RKO (cell line): ENCODE results near the gene SIGLEC1.

Experiments used
- DNase-seq: peaks from one replicate; pipeline ENCODE4 v3.0.0-alpha.2; 2016; ENCODE audit warnings: low spot score

The SIGLEC1 gene

GRCh38 chr20:3712279-3712873 lies at the start of gene SIGLEC1:
TSS of gene SIGLEC1 (minus strand) at chr20:3712600. CDS start at chr20:3707128, 5,472 bp downstream.
- no peak for DNase-seq

GRCh38 chr20:3760655-3761348 lies 48.4 kb upstream of the SIGLEC1 start:
- DNase-seq = no peak

DNA sequence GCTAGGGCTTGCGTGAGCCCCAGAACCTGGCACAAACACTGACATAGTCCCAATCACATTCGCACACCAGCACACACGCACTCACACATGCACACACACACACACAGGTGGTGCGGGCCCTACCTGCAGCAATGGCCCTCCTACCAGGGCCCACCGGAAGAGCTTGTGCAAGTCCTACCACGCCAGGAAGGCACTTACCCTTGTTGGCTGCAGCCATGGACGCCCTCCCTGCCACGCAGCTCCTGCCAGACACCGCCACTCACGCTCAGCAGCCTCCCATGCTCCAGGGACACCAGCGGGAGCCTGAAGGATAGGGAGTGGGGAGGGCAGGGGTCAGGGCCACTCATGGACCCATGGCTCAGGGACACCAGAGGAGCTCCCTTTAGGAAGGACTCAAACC lies 47.5 kb upstream of the SIGLEC1 start:
- DNase-seq = no peak

DNA sequence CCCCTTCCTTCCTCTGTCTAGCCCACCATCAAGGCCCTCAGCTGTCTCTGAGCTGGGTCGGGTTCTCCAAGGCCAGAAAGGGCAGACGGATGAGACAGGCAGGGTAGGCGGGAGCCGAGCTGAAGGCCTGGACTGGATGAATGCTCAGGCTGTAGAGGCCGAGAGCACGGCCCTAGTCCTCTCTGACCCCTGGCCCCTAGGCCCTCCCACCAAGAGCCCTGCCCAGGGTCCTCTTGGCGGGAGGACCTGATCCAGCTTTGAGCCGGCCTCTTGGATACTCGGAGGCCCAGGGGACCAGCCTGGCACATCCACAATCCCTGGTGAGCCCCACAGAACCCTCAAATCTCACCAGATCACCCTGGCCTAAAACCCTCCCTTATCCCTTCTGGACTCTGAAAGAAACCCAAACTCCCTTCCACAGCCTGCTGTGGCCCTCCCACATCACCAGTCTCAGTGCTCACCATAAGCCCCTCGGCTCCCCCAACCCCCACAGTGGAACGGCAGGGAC lies 47.0 kb upstream of the SIGLEC1 start:
- DNase-seq = no peak

DNA sequence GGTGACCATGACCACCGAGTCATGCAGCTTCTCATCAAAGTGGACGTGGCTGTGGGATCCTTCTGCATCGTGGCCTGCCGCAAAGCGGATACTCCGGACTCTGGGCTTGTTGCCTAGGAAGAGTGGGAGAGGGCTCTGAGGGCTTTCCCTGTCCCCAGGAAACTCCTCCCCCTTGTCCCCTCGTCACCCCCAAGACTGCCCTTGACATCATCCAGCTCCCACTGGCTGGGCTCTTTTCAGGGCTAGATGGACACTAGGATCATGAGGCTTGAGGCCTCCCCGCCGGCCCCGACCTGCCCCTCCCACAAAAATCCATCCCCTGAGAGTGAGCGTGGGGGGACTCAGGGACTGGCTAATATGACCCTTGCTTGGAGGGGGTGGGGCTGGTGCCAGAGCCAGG lies 46.2 kb upstream of the SIGLEC1 start:
- no peak for DNase-seq

DNA sequence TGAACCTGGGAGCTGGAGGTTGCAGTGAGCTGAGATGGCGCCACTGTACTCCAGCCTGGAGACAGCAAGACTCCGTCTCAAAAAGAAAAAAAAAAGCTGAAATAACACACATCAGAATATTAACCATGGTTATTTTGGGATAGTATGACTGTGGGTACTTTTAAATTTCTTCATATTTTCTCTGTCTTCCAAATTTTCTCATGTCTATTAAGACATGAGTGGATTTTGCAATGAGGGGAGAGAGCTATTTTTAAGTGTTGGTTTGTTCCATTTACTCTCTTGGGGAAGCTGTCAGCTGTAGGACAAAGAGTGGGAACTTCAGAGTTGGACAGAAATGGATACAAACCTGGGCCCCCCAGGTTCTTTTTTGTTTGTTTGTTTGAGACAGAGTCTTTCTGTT lies 44.9 kb upstream of the SIGLEC1 start:
- DNase-seq = no peak

GRCh38 chr20:3755814-3756480 lies 43.5 kb upstream of the SIGLEC1 start:
- DNase-seq = no peak

DNA sequence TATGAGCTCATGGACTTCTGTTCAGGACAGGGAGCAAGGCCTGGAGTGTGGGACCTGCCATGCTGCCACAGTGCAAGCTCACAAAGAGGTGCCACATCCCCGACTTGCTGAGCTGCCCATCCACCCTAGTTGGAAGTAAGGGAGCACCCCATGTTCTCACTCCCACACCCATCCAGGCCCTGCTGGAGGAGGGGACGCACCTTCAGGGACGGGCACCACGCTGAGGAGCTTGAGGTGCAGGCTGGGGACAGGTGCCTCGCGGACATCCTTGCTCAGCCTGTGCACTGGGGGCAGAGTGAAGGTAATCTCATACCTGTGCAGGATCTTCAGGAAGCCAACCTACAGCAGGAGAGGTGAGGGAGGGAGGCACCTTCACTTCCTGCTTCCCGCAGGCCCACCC lies 42.9 kb upstream of the SIGLEC1 start:
- DNase-seq = no peak

GRCh38 chr20:3754276-3754630 lies 41.9 kb upstream of the SIGLEC1 start:
- no peak for DNase-seq

DNA sequence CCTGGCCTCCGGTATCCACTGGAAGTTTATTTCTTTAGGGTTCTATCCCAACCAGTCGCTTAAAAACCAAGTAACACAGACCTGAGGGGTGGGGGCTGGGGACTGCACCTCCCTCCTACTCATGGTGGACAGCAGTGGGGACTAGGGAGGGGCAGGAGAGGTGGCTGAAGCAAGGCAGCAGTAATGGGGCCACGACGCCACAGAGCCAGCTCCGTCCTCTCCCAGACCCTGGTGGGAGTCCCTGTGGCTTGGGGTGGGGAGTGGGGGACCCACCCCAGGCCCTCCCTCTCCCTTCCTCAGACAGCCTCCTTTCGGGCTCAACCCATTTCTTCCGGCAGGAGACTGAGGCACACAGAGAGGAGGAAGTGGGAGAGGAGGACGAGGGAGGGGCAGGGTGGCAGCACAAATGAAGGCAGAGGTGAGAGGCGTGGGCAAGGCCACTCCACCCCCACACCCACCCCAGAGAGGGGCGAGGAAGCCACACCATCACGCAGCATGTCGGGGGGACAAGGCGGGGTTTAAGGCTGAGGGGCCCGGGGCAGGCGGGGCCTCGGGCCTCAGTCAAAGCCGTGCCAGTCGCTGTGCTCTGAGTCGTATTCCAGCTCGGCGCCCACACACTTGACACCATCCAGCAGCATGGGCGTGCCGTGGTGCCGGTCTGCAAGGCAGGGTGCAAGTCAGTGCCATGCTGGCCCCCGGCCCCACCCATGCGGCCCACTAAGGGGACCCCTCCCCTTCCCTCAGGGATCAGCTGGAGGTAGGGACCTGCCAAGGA lies 41.3 kb upstream of the SIGLEC1 start:
- DNase-seq = no peak

GRCh38 chr20:3753098-3753497 lies 40.7 kb upstream of the SIGLEC1 start:
- DNase-seq = peak; percentile 45

GRCh38 chr20:3752386-3752759 lies 40.0 kb upstream of the SIGLEC1 start:
- no peak for DNase-seq

DNA sequence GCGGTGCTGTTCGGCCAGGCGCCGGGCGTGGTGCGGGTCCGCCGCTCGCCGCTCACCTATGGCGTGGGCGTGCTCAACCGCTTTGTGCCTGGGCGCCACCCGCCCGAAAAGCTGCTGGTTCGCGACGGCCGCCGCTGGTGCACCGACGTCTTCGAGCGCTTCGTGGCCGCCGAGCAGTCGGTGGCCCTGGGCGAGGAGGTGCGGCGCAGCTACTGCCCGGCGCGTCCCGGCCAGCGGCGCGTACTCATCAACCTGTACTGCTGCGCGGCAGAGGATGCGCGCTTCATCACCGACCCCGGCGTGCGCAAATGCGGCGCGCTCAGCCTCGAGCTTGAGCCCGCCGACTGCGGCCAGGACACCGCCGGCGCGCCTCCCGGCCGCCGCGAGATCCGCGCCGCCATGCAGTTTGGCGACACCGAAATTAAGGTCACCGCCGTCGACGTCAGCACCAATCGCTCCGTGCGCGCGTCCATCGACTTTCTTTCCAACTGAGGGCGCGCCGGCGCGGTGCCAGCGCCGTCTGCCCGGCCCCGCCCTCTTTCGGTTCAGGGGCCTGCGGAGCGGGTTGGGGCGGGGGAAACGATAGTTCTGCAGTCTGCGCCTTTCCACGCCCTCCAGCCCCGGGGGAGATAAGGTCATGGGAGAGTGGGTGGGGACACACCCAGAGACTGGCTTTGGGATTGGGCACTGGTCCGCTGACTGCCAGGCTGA lies 39.4 kb upstream of the SIGLEC1 start:
- DNase-seq = no peak

- DNase-seq = no peak
Observed at GRCh38 chr20:3751305-3751674, 38.9 kb upstream of the SIGLEC1 start.

DNA sequence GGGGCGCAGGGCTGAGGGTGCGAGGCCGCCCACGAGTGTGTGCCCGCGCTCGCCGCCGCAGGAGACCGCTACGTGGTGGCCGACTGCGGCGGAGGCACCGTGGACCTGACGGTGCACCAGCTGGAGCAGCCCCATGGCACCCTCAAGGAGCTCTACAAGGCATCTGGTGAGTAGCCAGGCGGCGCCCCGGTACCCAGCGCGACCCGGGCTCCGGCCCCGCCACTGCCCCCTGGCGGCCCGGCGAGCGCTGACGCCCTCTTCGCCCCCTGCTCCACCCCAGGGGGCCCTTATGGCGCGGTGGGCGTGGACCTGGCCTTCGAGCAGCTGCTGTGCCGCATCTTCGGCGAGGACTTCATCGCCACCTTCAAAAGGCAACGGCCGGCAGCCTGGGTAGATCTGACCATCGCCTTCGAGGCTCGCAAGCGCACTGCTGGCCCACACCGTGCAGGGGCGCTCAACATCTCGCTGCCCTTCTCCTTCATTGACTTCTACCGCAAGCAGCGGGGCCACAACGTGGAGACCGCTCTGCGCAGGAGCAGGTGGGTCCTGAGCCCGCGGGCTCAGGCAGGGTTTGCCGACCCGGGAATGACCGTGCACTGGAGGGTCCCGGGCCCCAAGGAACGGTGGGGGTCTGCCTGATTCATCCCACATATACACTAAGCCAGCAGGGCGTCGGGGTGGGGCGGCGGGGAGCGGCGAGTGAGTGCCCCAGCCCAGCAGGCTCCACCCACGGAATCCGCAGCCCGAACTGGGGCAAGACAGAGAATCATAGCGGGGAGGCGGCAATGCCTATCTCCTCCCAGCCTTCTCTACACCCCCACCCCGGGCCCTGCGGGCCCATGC lies 37.5 kb upstream of the SIGLEC1 start:
- DNase-seq = no peak

DNA sequence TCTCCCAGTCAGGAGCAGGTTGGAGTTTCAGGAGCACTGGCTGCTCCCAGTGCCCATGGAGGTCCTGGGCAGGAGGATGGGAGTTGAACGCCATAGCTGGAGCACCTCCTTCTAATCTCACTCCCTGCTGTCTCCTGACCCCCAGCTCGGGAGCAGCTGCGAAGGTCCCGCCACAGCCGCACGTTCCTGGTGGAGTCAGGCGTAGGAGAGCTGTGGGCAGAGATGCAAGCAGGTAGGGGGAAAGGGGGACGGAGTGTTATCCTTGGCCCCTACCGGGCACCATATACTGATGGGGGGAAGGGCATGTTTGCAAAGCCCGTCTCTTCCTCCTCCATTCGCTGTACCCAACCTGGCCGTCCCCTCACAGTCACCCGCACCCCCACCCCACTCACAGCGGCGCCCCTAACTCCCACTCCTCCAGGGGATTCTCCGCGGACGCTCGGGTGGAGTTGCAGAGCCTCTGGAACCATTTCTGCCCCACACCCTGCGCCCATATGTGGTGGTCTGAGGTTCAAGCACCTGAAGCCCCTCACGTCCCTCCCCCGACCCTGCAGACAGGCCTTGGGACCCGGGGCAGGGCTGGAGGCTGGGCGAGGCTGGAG lies 36.8 kb upstream of the SIGLEC1 start:
- no peak for DNase-seq

DNA sequence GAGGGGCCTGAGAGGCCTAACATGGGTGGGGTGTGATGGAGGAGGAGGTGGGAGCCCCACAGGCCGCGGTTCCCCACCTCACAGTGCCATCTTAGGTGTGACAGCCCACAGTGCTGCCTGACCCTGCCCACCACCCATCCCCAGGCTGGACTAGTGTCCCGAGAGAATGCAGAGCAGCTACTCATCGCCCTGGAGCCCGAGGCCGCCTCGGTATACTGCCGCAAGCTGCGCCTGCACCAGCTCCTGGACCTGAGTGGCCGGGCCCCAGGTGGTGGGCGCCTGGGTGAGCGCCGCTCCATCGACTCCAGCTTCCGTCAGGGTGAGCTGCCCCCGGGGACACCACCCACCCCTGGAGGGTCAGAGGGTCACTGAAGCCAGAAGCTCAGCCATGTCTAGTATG lies 35.7 kb upstream of the SIGLEC1 start:
- DNase-seq = no peak

DNA sequence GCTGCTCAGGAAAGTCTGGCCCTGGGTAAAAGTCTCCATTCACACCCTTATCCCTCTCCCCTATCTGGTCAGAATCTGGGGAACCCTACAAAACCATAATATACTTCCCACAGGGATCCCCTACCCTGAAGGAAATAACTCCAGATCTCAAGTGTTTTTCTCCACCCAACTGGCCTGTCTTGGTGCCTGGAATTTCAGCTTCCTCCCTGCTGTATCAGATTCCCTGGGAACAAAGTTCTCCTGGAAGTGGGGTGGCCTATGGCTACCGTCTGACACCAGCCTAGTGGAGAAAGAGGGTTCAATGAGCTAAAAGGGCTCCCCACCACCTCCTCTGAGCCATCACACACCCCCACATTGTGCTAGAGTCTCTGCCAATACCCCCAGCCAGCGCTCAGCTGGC lies 35.1 kb upstream of the SIGLEC1 start:
- DNase-seq = no peak

DNA sequence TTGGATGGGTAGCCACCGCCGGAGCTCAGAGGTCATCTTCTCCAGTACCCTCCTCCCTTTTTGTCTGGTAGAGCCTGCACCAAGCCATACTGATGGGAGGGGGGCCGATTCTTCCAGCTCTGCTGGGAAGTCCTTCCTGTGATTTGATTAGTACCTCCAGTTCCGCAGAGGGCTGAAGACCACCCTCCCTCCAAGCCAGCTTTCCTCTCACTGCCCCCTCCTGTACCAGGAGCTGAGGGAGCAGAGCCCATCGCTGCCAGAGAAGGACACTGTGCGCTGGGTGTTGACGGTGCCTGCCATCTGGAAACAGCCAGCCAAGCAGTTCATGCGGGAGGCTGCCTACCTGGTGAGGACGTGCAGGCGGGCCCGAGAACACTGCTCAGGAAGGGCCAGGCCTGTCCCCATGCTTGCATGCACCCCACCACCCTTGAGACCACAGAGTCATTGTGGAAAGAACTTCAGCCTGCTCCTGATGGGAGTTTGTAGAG lies 33.3 kb upstream of the SIGLEC1 start:
- no peak for DNase-seq
